H9 (cell line): Measurements from ENCODE around the gene NCOR2. TPM values are rescaled to one million over a fixed set of nuclear protein-coding genes. Genes with fewer than 3 reads are reported as not detected.

Experiments used
- DNase-seq: peaks from one replicate; pipeline ENCODE4 v3.0.0-alpha.2; 2017
- H2AFZ ChIP-seq: one replicate; pipeline ENCODE4 v1.6.1; 2013; ENCODE audit warnings: mild to moderate bottlenecking, low read length, control low read depth, moderate library complexity
- H2AK5ac ChIP-seq: 2 replicates; pipeline ENCODE4 v1.6.1; 2013; ENCODE audit warnings: low read length, control low read depth, mixed read lengths; ENCODE audit not compliant: insufficient read length
- H2BK120ac ChIP-seq: one replicate; pipeline ENCODE4 v1.6.1; 2013; ENCODE audit warnings: low read depth, mild to moderate bottlenecking, low read length, control low read depth, inconsistent platforms; ENCODE audit not compliant: poor library complexity, severe bottlenecking
- H2BK12ac ChIP-seq: 2 replicates; pipeline ENCODE4 v1.6.1; 2013; ENCODE audit warnings: low read length, control low read depth, mixed read lengths, low read depth; ENCODE audit not compliant: insufficient read length
- H2BK15ac ChIP-seq: 2 replicates; pipeline ENCODE4 v1.6.1; 2013; ENCODE audit warnings: low read depth, low read length, control low read depth
- H2BK20ac ChIP-seq: one replicate; pipeline ENCODE4 v1.6.1; 2013; ENCODE audit warnings: low read depth, mild to moderate bottlenecking, low read length, control low read depth, inconsistent platforms; ENCODE audit not compliant: poor library complexity, severe bottlenecking
- H2BK5ac ChIP-seq: 2 replicates; pipeline ENCODE4 v1.6.1; 2013; ENCODE audit warnings: low read length, control low read depth, mixed read lengths; ENCODE audit not compliant: insufficient read length
- H3K14ac ChIP-seq: 2 replicates; pipeline ENCODE4 v1.6.1; 2013; ENCODE audit warnings: low read length, control low read depth; ENCODE audit not compliant: insufficient read depth
- H3K18ac ChIP-seq: 2 replicates; pipeline ENCODE4 v1.6.1; 2013; ENCODE audit warnings: low read depth, mild to moderate bottlenecking, mixed read lengths, low read length, control low read depth; ENCODE audit not compliant: insufficient read length
- H3K23ac ChIP-seq: 2 replicates; pipeline ENCODE4 v1.6.1; 2013; ENCODE audit warnings: low read length, control low read depth, mixed read lengths, low read depth; ENCODE audit not compliant: insufficient read length
- H3K23me2 ChIP-seq: 2 replicates; pipeline ENCODE4 v1.6.1; 2013; ENCODE audit warnings: low read depth, mild to moderate bottlenecking, mixed read lengths, low read length, control low read depth; ENCODE audit not compliant: insufficient read length, poor library complexity, severe bottlenecking
- H3K27ac ChIP-seq: 2 replicates; pipeline ENCODE4 v1.5.1; 2013; ENCODE audit warnings: low read length, control low read depth, mixed read lengths, low read depth; ENCODE audit not compliant: insufficient read length
- H3K27me3 ChIP-seq: 2 replicates; pipeline ENCODE4 v1.6.1; 2013; ENCODE audit warnings: low read length, control low read depth, inconsistent platforms; ENCODE audit not compliant: insufficient read depth
- H3K4ac ChIP-seq: 2 replicates; pipeline ENCODE4 v1.6.1; 2013; ENCODE audit warnings: low read depth, mild to moderate bottlenecking, control low read depth, inconsistent platforms, low read length, moderate library complexity
- H3K4me1 ChIP-seq: 2 replicates; pipeline ENCODE4 v1.6.1; 2013; ENCODE audit warnings: low read length, control low read depth, inconsistent platforms; ENCODE audit not compliant: insufficient read depth
- H3K4me2 ChIP-seq: 2 replicates; pipeline ENCODE4 v1.6.1; 2013; ENCODE audit warnings: low read length, control low read depth, mixed read lengths; ENCODE audit not compliant: insufficient read length, insufficient read depth
- H3K56ac ChIP-seq: 2 replicates; pipeline ENCODE4 v1.6.1; 2013; ENCODE audit warnings: low read depth, mild to moderate bottlenecking, mixed read lengths, low read length, control low read depth; ENCODE audit not compliant: insufficient read length
- H3K79me1 ChIP-seq: 2 replicates; pipeline ENCODE4 v1.6.1; 2013; ENCODE audit warnings: low read depth, mild to moderate bottlenecking, moderate library complexity, low read length, control low read depth, inconsistent platforms; ENCODE audit not compliant: insufficient read depth, poor library complexity, severe bottlenecking
- H3K79me2 ChIP-seq: 2 replicates; pipeline ENCODE4 v1.6.1; 2013; ENCODE audit warnings: low read length, control low read depth, inconsistent platforms; ENCODE audit not compliant: insufficient read depth
- H3K9ac ChIP-seq: 2 replicates; pipeline ENCODE4 v1.6.1; 2013; ENCODE audit warnings: low read length, control low read depth, mixed read lengths; ENCODE audit not compliant: insufficient read length; ENCODE audit errors: extremely low read depth
- H3K9me3 ChIP-seq: one replicate; pipeline ENCODE4 v1.6.1; 2013; ENCODE audit warnings: low read depth, low read length, inconsistent platforms; ENCODE audit not compliant: control insufficient read depth
- H3T11ph ChIP-seq: one replicate; pipeline ENCODE4 v1.6.1; 2013; ENCODE audit warnings: mild to moderate bottlenecking, low read length, control low read depth, inconsistent platforms
- H4K20me1 ChIP-seq: one replicate; pipeline ENCODE4 v1.6.1; 2013; ENCODE audit not compliant: control insufficient read depth, insufficient read length, insufficient read depth
- H4K5ac ChIP-seq: 2 replicates; pipeline ENCODE4 v1.6.1; 2013; ENCODE audit warnings: low read depth, mild to moderate bottlenecking, mixed read lengths, low read length, control low read depth; ENCODE audit not compliant: insufficient read length
- H4K8ac ChIP-seq: replicated peaks from 2 replicates; pipeline ENCODE4 v1.6.1; 2013; ENCODE audit warnings: low read length, control low read depth, mixed read lengths, low read depth; ENCODE audit not compliant: insufficient read length
- H4K91ac ChIP-seq: 2 replicates; pipeline ENCODE4 v1.6.1; 2013; ENCODE audit warnings: low read depth, mild to moderate bottlenecking, moderate library complexity, mixed read lengths, low read length, control low read depth; ENCODE audit not compliant: insufficient read length
- H3K27ac Mint-ChIP-seq, 3 experiments: 2 replicates in 2 of 3; 3 replicates in 1 of 3; pipeline ENCODE4 v1.8.0; 2020 to 2021; ENCODE audit warnings: mixed read lengths in 3 of 3, mild to moderate bottlenecking in 1 of 3, moderate library complexity in 1 of 3
- H3K27me3 Mint-ChIP-seq: 2 replicates; pipeline ENCODE4 v1.8.0; 2021; ENCODE audit warnings: low read depth, mild to moderate bottlenecking, moderate library complexity, mixed read lengths
- H3K36me3 Mint-ChIP-seq, 3 experiments: 2 replicates in 2 of 3; 3 replicates in 1 of 3; pipeline ENCODE4 v1.8.0; 2020 to 2021; ENCODE audit warnings: low read depth in 3 of 3, mixed read lengths in 3 of 3; ENCODE audit not compliant: insufficient read depth in 1 of 3
- H3K4me1 Mint-ChIP-seq, 2 experiments: 2 replicates each; pipeline ENCODE4 v1.8.0; 2020; ENCODE audit warnings: mixed read lengths in 2 of 2
- H3K4me3 Mint-ChIP-seq, 2 experiments: 2 replicates in 1 of 2; 3 replicates in 1 of 2; pipeline ENCODE4 v1.8.0; 2020 to 2021; ENCODE audit warnings: mild to moderate bottlenecking in 2 of 2, mixed read lengths in 2 of 2, moderate library complexity in 1 of 2
- H3K9me3 Mint-ChIP-seq, 2 experiments: 2 replicates in 1 of 2; 3 replicates in 1 of 2; pipeline ENCODE4 v1.8.0; 2020; ENCODE audit warnings: mild to moderate bottlenecking in 2 of 2, mixed read lengths in 2 of 2, moderate library complexity in 1 of 2
- CTCF ChIP-seq: fragments of 200-600 bp; sonication (generic); conservative IDR thresholded peaks from 3 replicates; pipeline ENCODE4 v1.8.0; 2021; ENCODE audit warnings: antibody characterized with exemption, mild to moderate bottlenecking
- WGBS: extraction: QIAGEN DNeasy Blood & Tissue Kit; methylation state at CpG from one replicate; pipeline ENCODE4 v1.1.7; 2013; ENCODE audit warnings: missing lambda C conversion rate, low lambda C conversion rate, mixed read lengths; ENCODE audit not compliant: insufficient read length; ENCODE audit errors: extremely low coverage; 5-methylcytosine and 5-hydroxymethylcytosine counted together
- total RNA-seq: library from RNA; stranded (reverse); gene quantifications from 2 replicates; pipeline ENCODE4 v1.2.1, GENCODE V29; 2021

The NCOR2 gene
- total RNA-seq, 1 experiment from 2014 or later = 226 TPM

DNA sequence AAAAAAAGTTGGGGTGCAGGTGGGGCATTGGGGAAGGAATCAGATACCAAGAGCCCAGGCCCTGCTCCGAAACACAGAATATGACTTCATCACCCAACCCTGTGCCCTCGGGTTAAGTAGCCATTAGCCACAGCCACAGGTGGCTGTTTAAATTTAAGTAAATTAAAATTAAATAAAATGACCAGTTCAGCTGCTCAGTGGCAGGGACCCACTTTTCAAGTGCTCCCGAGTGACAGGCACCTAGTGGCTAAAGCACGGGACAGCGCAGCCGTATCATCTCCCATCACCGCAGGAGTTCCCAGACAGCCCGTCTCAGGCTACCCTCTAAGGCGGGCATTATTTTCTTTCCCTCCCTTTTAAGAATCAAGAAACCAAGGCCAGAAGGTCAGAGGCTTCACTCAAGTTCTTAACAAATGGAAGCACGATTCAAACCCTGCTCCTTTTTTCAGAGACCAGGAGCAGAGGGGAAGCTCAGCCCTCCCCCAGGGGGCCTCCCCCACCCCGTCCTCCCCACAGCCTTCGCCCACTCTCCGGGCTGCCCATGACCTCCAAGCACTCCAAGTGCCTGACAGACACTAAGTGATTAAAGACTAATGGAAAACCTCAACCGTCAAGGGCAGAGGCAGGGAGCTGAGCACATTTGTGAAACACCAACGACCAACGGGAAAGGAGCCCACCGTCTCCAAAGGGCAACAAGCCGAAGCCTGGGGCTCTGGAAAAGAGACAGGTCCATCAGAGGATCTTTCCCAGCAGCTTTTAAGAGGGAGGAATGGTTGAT, 5.2 kb downstream of the NCOR2 start:
- no CpG with 5 or more reads among the region's 18 CpGs for WGBS
- Histone ChIP-seq H3K9me3 (no peaks in the 10 kb centered on the region), H2BK120ac (no peak overlapping the region), H3K18ac (no peak overlapping the region), H3K79me1 (peaks cover 5% of the 10 kb centered on the region), H3K23ac (no peak overlapping the region), H4K8ac (no peak overlapping the region), H2AK5ac (no peak overlapping the region), H2BK15ac (no peak overlapping the region), H3K9ac (no peak overlapping the region), H4K5ac (no peak overlapping the region), H3T11ph (no peak overlapping the region), H3K4me2 (no peak overlapping the region), H2BK12ac (no peak overlapping the region), H4K20me1 (no peaks in the 10 kb centered on the region), H4K91ac (no peak overlapping the region), H3K14ac (no peak overlapping the region; the same call in 1 of the 2 replicates), H3K27ac (no peak overlapping the region), H3K4ac (no peak overlapping the region), H3K56ac (no peak overlapping the region), H3K23me2 (peaks cover 9% of the 10 kb centered on the region), H2BK5ac (no peak overlapping the region), H3K27me3 (no peaks in the 10 kb centered on the region), H2BK20ac (no peak overlapping the region), H3K79me2 (peaks cover 73% of the 10 kb centered on the region; the same call in 1 of the 2 replicates), H2AFZ (no peak overlapping the region), H3K4me1 (peaks cover 12% of the 10 kb centered on the region; the same call in 1 of the 2 replicates)
- Mint-ChIP-seq H3K27ac (peak overlapping the region in 2 of 3 experiments; percentile 34 to 74; a peak in 2 of 7 replicates), H3K4me1 (peaks cover 57 to 71% of the 10 kb centered on the region in 2 experiments), H3K9me3 (no peaks in the 10 kb centered on the region), H3K36me3 (peaks cover 6 to 8% (median 7%) of the 10 kb centered on the region in 3 experiments; a peak in 6 of 7 replicates), H3K27me3 (no peaks in the 10 kb centered on the region), H3K4me3 (peak overlapping the region in 1 of 2 experiments; percentile 7; a peak in 2 of 5 replicates)
- no peak for DNase-seq
- TF ChIP-seq CTCF = no peak
